ENCODE data around the gene ERGIC3. TPM values are rescaled to one million over a fixed set of nuclear protein-coding genes. Genes with fewer than 3 reads are reported as not detected.

The ERGIC3 gene
- total and polyA plus RNA-seq, 2 of the 13 experiments (the other 11 are each of a cell fraction or from before 2014, with no cell fraction given) = 407 to 670 TPM

DNA sequence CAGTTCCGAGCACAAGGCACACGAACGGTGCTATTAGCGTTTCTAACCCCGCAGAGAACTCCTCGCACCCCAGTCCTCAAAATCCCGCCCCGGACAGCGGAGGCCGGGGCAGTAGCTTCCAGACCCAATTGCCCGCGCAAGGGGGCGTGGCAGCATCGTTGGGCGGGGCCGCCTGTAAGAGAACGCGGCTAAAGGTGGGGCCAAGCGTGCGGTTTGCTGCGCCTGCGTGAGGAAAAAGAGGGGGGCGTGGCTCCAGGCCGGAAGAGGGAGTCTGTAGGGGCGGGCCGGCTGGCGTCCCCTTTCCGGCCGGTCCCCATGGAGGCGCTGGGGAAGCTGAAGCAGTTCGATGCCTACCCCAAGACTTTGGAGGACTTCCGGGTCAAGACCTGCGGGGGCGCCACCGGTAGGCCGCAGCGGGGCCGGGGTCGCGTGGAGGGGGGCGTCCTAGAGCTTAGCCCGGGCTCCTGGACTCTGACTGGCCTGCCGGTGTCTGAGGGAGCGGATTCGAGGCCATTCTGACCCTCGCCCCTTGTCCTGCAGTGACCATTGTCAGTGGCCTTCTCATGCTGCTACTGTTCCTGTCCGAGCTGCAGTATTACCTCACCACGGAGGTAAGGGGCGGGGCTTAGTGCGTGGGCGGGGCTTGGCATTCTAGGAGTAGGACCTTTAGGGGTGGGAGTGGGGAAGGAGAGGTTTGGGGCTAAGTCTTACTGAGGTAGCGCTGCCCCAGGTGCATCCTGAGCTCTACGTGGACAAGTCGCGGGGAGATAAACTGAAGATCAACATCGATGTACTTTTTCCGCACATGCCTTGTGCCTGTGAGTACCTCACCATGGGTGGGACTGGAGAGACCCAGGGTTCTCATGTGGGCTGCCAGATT lies at the start of gene ERGIC3 (continued):
- peak; percentile 21; the same call in 1 of the 2 replicates for TF ChIP-seq SOX13 (IDR thresholded peaks at IDR 0.05)
- no peak; a peak in 1 of 4 replicates for TF ChIP-seq SOX13 (CRISPR knock-in tag; conservative IDR thresholded peaks at IDR 0.05 in 1 of 2, IDR thresholded peaks at IDR 0.05 in 1 of 2)
- TF ChIP-seq, protein P1, sequence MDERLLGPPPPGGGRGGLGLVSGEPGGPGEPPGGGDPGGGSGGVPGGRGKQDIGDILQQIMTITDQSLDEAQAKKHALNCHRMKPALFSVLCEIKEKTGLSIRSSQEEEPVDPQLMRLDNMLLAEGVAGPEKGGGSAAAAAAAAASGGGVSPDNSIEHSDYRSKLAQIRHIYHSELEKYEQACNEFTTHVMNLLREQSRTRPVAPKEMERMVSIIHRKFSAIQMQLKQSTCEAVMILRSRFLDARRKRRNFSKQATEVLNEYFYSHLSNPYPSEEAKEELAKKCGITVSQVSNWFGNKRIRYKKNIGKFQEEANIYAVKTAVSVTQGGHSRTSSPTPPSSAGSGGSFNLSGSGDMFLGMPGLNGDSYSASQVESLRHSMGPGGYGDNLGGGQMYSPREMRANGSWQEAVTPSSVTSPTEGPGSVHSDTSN (CRISPR knock-in tag; IDR thresholded peaks at IDR 0.05) = no peak
- TF ChIP-seq ZFP82 (CRISPR knock-in tag; IDR thresholded peaks at IDR 0.05; ENCODE audit: borderline replicate concordance) = no peak
- peak; percentile 94 for TF ChIP-seq BORCS8-MEF2B (CRISPR knock-in tag; IDR thresholded peaks at IDR 0.05)
- TF ChIP-seq, protein P2, sequence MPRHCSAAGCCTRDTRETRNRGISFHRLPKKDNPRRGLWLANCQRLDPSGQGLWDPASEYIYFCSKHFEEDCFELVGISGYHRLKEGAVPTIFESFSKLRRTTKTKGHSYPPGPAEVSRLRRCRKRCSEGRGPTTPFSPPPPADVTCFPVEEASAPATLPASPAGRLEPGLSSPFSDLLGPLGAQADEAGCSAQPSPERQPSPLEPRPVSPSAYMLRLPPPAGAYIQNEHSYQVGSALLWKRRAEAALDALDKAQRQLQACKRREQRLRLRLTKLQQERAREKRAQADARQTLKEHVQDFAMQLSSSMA (CRISPR knock-in tag; IDR thresholded peaks at IDR 0.05) = peak; percentile 91; the same call in 1 of the 2 replicates
- no peak; the same call in none of the 2 replicates for TF ChIP-seq ARHGAP35 (CRISPR knock-in tag; IDR thresholded peaks at IDR 0.05; ENCODE audit: borderline replicate concordance)
- TF ChIP-seq MYC (CRISPR knock-in tag; IDR thresholded peaks at IDR 0.05; ENCODE audit: borderline replicate concordance) = peak; percentile 61; the same call in 1 of the 2 replicates
- TF ChIP-seq, protein P3, sequence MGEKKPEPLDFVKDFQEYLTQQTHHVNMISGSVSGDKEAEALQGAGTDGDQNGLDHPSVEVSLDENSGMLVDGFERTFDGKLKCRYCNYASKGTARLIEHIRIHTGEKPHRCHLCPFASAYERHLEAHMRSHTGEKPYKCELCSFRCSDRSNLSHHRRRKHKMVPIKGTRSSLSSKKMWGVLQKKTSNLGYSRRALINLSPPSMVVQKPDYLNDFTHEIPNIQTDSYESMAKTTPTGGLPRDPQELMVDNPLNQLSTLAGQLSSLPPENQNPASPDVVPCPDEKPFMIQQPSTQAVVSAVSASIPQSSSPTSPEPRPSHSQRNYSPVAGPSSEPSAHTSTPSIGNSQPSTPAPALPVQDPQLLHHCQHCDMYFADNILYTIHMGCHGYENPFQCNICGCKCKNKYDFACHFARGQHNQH (CRISPR knock-in tag; IDR thresholded peaks at IDR 0.05) = peak; percentile 73; the same call in 1 of the 2 replicates
- TF ChIP-seq, protein P4, sequence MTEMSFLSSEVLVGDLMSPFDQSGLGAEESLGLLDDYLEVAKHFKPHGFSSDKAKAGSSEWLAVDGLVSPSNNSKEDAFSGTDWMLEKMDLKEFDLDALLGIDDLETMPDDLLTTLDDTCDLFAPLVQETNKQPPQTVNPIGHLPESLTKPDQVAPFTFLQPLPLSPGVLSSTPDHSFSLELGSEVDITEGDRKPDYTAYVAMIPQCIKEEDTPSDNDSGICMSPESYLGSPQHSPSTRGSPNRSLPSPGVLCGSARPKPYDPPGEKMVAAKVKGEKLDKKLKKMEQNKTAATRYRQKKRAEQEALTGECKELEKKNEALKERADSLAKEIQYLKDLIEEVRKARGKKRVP (CRISPR knock-in tag; IDR thresholded peaks at IDR 0.05) = 0 out of 4 replicates have a peak, but pooled peaks of 1 of the 2 experiments have one; percentile 52
- TF ChIP-seq ZNF772 (CRISPR knock-in tag; IDR thresholded peaks at IDR 0.05) = peak; percentile 96
- TF ChIP-seq XBP1 (CRISPR knock-in tag; IDR thresholded peaks at IDR 0.05) = no peak; the same call in 1 of the 2 replicates
- TF ChIP-seq TBP (CRISPR knock-in tag; IDR thresholded peaks at IDR 0.05) = 0 out of 2 replicates have a peak, but pooled peaks have one; percentile 43
- TF ChIP-seq, protein P5, sequence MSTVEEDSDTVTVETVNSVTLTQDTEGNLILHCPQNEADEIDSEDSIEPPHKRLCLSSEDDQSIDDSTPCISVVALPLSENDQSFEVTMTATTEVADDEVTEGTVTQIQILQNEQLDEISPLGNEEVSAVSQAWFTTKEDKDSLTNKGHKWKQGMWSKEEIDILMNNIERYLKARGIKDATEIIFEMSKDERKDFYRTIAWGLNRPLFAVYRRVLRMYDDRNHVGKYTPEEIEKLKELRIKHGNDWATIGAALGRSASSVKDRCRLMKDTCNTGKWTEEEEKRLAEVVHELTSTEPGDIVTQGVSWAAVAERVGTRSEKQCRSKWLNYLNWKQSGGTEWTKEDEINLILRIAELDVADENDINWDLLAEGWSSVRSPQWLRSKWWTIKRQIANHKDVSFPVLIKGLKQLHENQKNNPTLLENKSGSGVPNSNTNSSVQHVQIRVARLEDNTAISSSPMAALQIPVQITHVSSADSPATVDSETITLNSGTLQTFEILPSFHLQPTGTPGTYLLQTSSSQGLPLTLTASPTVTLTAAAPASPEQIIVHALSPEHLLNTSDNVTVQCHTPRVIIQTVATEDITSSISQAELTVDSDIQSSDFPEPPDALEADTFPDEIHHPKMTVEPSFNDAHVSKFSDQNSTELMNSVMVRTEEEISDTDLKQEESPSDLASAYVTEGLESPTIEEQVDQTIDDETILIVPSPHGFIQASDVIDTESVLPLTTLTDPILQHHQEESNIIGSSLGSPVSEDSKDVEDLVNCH (CRISPR knock-in tag; IDR thresholded peaks at IDR 0.05) = no peak
- peak; percentile 95 for TF ChIP-seq JARID2 (CRISPR knock-in tag; IDR thresholded peaks at IDR 0.05; ENCODE audit: insufficient replicate concordance)
- peak; percentile 88; the same call in 1 of the 2 replicates for TF ChIP-seq ZNF558 (CRISPR knock-in tag; IDR thresholded peaks at IDR 0.05; ENCODE audit: borderline replicate concordance)
- no peak for TF ChIP-seq HOXA7 (CRISPR knock-in tag; IDR thresholded peaks at IDR 0.05)
- TF ChIP-seq NFKBIZ (CRISPR knock-in tag; IDR thresholded peaks at IDR 0.05) = peak; percentile 52; the same call in 1 of the 2 replicates
- TF ChIP-seq ZFX (CRISPR knock-in tag; IDR thresholded peaks at IDR 0.05; ENCODE audit: low read depth) = peak; percentile 99
- peak; percentile 87 for TF ChIP-seq ZIK1 (CRISPR knock-in tag; IDR thresholded peaks at IDR 0.05; ENCODE audit: borderline replicate concordance, low read depth)
